Measurements from ENCODE around the gene IL2RA. TPM values are rescaled to one million over a fixed set of nuclear protein-coding genes. Genes with fewer than 3 reads are reported as not detected.

The IL2RA gene
- not detected in 5 replicates for total RNA-seq (2022; extraction: Qiagen RNA extraction; ENCODE audit: low read depth)

GRCh38 chr10:6062101-6062771, at the start of gene IL2RA:
TSS of gene IL2RA (minus strand) at chr10:6062367. CDS start at chr10:6062151, 216 bp downstream.

GRCh38 chr10:6088721-6089333, 26.7 kb upstream of the IL2RA start, which contains the start of gene RBM17:
TSS of gene RBM17 (plus strand) at chr10:6089034. CDS start at chr10:6097066, 8,032 bp downstream.

GRCh38 chr10:5977471-5978229, 84.5 kb downstream of the IL2RA start, which contains the start of gene IL15RA:
TSS of gene IL15RA (minus strand) at chr10:5977543. CDS start at chr10:5977492, 51 bp downstream.

Other genes with a start within 250 kb of the IL2RA start
- 197 to 320 TPM (median 207 TPM) in 5 replicates for gene GDI2, start 248.9 kb downstream of the IL2RA start, total RNA-seq (2022; extraction: Qiagen RNA extraction; ENCODE audit: low read depth)
- gene ANKRD16, start 172.5 kb downstream of the IL2RA start, total RNA-seq (2022; extraction: Qiagen RNA extraction; ENCODE audit: low read depth) = 7.8 to 12.4 TPM (median 11.2 TPM) in 5 replicates
- 36.1 to 41.3 TPM (median 40.2 TPM) in 5 replicates for gene FBH1, start 172.1 kb downstream of the IL2RA start, total RNA-seq (2022; extraction: Qiagen RNA extraction; ENCODE audit: low read depth)
- 2.2 to 4.0 TPM (median 3.3 TPM) in 5 replicates for gene IL15RA, start 84.8 kb downstream of the IL2RA start, total RNA-seq (2022; extraction: Qiagen RNA extraction; ENCODE audit: low read depth)
- 102 to 154 TPM (median 119 TPM) in 5 replicates for gene RBM17, start 26.7 kb upstream of the IL2RA start, total RNA-seq (2022; extraction: Qiagen RNA extraction; ENCODE audit: low read depth)
- gene PFKFB3, start 140.6 kb upstream of the IL2RA start, total RNA-seq (2022; extraction: Qiagen RNA extraction; ENCODE audit: low read depth) = 114 to 175 TPM (median 164 TPM) in 5 replicates